Activated CD4-positive, alpha-beta memory T cell treated with anti-CD3 and anti-CD28 coated beads for 36 hours (primary cell): Measurements from ENCODE around the gene PDCD1LG2. TPM values are rescaled to one million over a fixed set of nuclear protein-coding genes. Genes with fewer than 3 reads are reported as not detected.
A peak's percentile ranks its signal among the peaks of the same experiment; 100 is the strongest.

Experiments
- CTCF ChIA-PET: fragments of 350-600 bp; sonication (Branson Sonifier 250); formaldehyde crosslinking; loops from one replicate; lab custom pipeline; 2021; ENCODE audit warnings: antibody characterized with exemption, inconsistent platforms; lab: Charles Lee
- POLR2A ChIA-PET: fragments of 350-600 bp; sonication (Branson Sonifier 250); formaldehyde crosslinking; loops from one replicate; lab custom pipeline; 2021; ENCODE audit warnings: antibody characterized with exemption; lab: Charles Lee
- DNase-seq: peaks from one replicate; pipeline ENCODE4 v3.0.0-alpha.2; 2020
- H3K27ac Mint-ChIP-seq: one replicate; pipeline ENCODE4 v1.8.0; 2021; ENCODE audit warnings: mixed read lengths
- H3K27me3 Mint-ChIP-seq: one replicate; pipeline ENCODE4 v1.8.0; 2021; ENCODE audit warnings: mixed read lengths
- H3K36me3 Mint-ChIP-seq: one replicate; pipeline ENCODE4 v1.8.0; 2021; ENCODE audit warnings: mixed read lengths
- H3K4me1 Mint-ChIP-seq: one replicate; pipeline ENCODE4 v1.8.0; 2021; ENCODE audit warnings: low read depth, mixed read lengths
- H3K4me3 Mint-ChIP-seq: one replicate; pipeline ENCODE4 v1.8.0; 2021; ENCODE audit warnings: mild to moderate bottlenecking, mixed read lengths
- H3K9me3 Mint-ChIP-seq: one replicate; pipeline ENCODE4 v1.8.0; 2021; ENCODE audit warnings: mixed read lengths
- intact Hi-C: fragments of 100-400 bp; cut with micrococcal nuclease; formaldehyde crosslinking; loops from one replicate; pipeline ENCODE4 v1.15.1; 2023
- total RNA-seq, 2 experiments: library from RNA; stranded (reverse); gene quantifications; one replicate each; pipeline ENCODE4 v1.2.3, GENCODE V29; 2021

Gene PDCD1LG2
- total RNA-seq, 2 experiments from 2014 or later = 0.73 to 0.83 TPM

GRCh38 chr9:5543875-5544702 is 33.8 kb downstream of the PDCD1LG2 start:
- no peaks in the 10 kb centered on the region for H3K36me3 Mint-ChIP-seq
- H3K4me1 Mint-ChIP-seq = peaks cover 22% of the 10 kb centered on the region
- intact Hi-C loops = loop anchor here (5.0 kb wide), 1 partner anchor 33 kb away; no protein-coding TSS in a partner anchor
- H3K9me3 Mint-ChIP-seq = no peaks in the 10 kb centered on the region
- ChIA-PET POLR2A (interaction anchor here (1.1 kb wide), 1 partner anchor 34 kb away, joined by 3 read pairs; no protein-coding TSS in a partner anchor), CTCF (interaction anchor here (1.4 to 1.7 kb wide), 2 partner anchors 46 to 94 kb away, joined by 3 to 4 read pairs; partner anchors contain the start of gene CD274)
- no peak overlapping the region for H3K4me3 Mint-ChIP-seq
- no peak for DNase-seq
- H3K27me3 Mint-ChIP-seq = no peaks in the 10 kb centered on the region
- no peak overlapping the region for H3K27ac Mint-ChIP-seq

- POLR2A ChIA-PET = no interaction called here
- Mint-ChIP-seq H3K9me3 (no peaks in the 10 kb centered on the region), H3K4me3 (no peak overlapping the region), H3K27ac (no peak overlapping the region), H3K4me1 (peaks cover 11% of the 10 kb centered on the region), H3K27me3 (no peaks in the 10 kb centered on the region), H3K36me3 (no peaks in the 10 kb centered on the region)
- no peak for DNase-seq
- intact Hi-C loops = no loop called here
- CTCF ChIA-PET = interaction anchor here (1.4 kb wide), 1 partner anchor 34 kb away, joined by 4 read pairs; no protein-coding TSS in a partner anchor
Observed at GRCh38 chr9:5549658-5550650, 39.6 kb downstream of the PDCD1LG2 start.

- POLR2A ChIA-PET = no interaction called here
- H3K4me1 Mint-ChIP-seq = peaks cover 8% of the 10 kb centered on the region
- no peak for DNase-seq
- intact Hi-C loops = no loop called here
- H3K9me3 Mint-ChIP-seq = no peaks in the 10 kb centered on the region
- no peak overlapping the region for H3K27ac Mint-ChIP-seq
- no peak overlapping the region for H3K4me3 Mint-ChIP-seq
- CTCF ChIA-PET = no interaction called here
- no peaks in the 10 kb centered on the region for H3K27me3 Mint-ChIP-seq
- H3K36me3 Mint-ChIP-seq = no peaks in the 10 kb centered on the region
Observed at GRCh38 chr9:5551368-5552150, 41.2 kb downstream of the PDCD1LG2 start.

GRCh38 chr9:5552301-5552700 is 42.0 kb downstream of the PDCD1LG2 start:
- H3K4me3 Mint-ChIP-seq = no peak overlapping the region
- no peak overlapping the region for H3K27ac Mint-ChIP-seq
- ChIA-PET POLR2A (no interaction called here), CTCF (no interaction called here)
- no peaks in the 10 kb centered on the region for H3K9me3 Mint-ChIP-seq
- H3K27me3 Mint-ChIP-seq = no peaks in the 10 kb centered on the region
- peaks cover 13% of the 10 kb centered on the region for H3K4me1 Mint-ChIP-seq
- no peak for DNase-seq
- intact Hi-C loops = no loop called here
- no peaks in the 10 kb centered on the region for H3K36me3 Mint-ChIP-seq

GRCh38 chr9:5553211-5553610 is 42.9 kb downstream of the PDCD1LG2 start:
- H3K4me1 Mint-ChIP-seq = peaks cover 22% of the 10 kb centered on the region
- intact Hi-C loops = no loop called here
- ChIA-PET CTCF (interaction anchor here (0.9 kb wide), 1 partner anchor 37 kb away, joined by 3 read pairs; no protein-coding TSS in a partner anchor), POLR2A (no interaction called here)
- no peak overlapping the region for H3K4me3 Mint-ChIP-seq
- DNase-seq = no peak
- no peaks in the 10 kb centered on the region for H3K9me3 Mint-ChIP-seq
- no peaks in the 10 kb centered on the region for H3K36me3 Mint-ChIP-seq
- H3K27ac Mint-ChIP-seq = no peak overlapping the region
- no peaks in the 10 kb centered on the region for H3K27me3 Mint-ChIP-seq

GRCh38 chr9:5554254-5554653 is 43.9 kb downstream of the PDCD1LG2 start:
- Mint-ChIP-seq H3K27ac (no peak overlapping the region), H3K27me3 (no peaks in the 10 kb centered on the region), H3K36me3 (no peaks in the 10 kb centered on the region), H3K4me1 (peaks cover 30% of the 10 kb centered on the region), H3K9me3 (no peaks in the 10 kb centered on the region), H3K4me3 (no peak overlapping the region)
- POLR2A ChIA-PET = no interaction called here
- CTCF ChIA-PET = interaction anchor here (0.5 to 1.1 kb wide), 2 partner anchors 33 to 318 kb away, joined by 3 to 4 read pairs; no protein-coding TSS in a partner anchor
- DNase-seq = no peak
- intact Hi-C loops = no loop called here

- no peaks in the 10 kb centered on the region for H3K27me3 Mint-ChIP-seq
- POLR2A ChIA-PET = no interaction called here
- peaks cover 40% of the 10 kb centered on the region for H3K4me1 Mint-ChIP-seq
- H3K9me3 Mint-ChIP-seq = no peaks in the 10 kb centered on the region
- H3K36me3 Mint-ChIP-seq = peaks cover 6% of the 10 kb centered on the region
- H3K27ac Mint-ChIP-seq = no peak overlapping the region
- intact Hi-C loops = no loop called here
- DNase-seq = no peak
- CTCF ChIA-PET = interaction anchor here (1.2 to 1.5 kb wide), 2 partner anchors 31 to 34 kb away, joined by 4 to 7 read pairs; no protein-coding TSS in a partner anchor
- no peak overlapping the region for H3K4me3 Mint-ChIP-seq
Observed at GRCh38 chr9:5556101-5556705, 45.9 kb downstream of the PDCD1LG2 start.

GRCh38 chr9:5557606-5558587 is 47.6 kb downstream of the PDCD1LG2 start:
- peak; percentile 65 for DNase-seq
- H3K4me3 Mint-ChIP-seq = no peak overlapping the region
- peak overlapping the region; percentile 24 for H3K27ac Mint-ChIP-seq
- ChIA-PET POLR2A (no interaction called here), CTCF (interaction anchor here (0.8 to 1.0 kb wide), 2 partner anchors 42 to 120 kb away, joined by 3 to 4 read pairs; partner anchors contain the start of gene PLGRKT)
- no peaks in the 10 kb centered on the region for H3K27me3 Mint-ChIP-seq
- intact Hi-C loops = loop anchor here (1.0 kb wide), 2 partner anchors 28 to 48 kb away; partner anchors contain the start of gene PDCD1LG2
- peaks cover 6% of the 10 kb centered on the region for H3K36me3 Mint-ChIP-seq
- peaks cover 6% of the 10 kb centered on the region for H3K9me3 Mint-ChIP-seq
- peaks cover 46% of the 10 kb centered on the region for H3K4me1 Mint-ChIP-seq

- peaks cover 51% of the 10 kb centered on the region for H3K4me1 Mint-ChIP-seq
- intact Hi-C loops = no loop called here
- ChIA-PET POLR2A (no interaction called here), CTCF (interaction anchor here (0.7 to 1.6 kb wide), 4 partner anchors 18 to 72 kb away, joined by 3 read pairs; no protein-coding TSS in a partner anchor)
- H3K9me3 Mint-ChIP-seq = peaks cover 6% of the 10 kb centered on the region
- no peaks in the 10 kb centered on the region for H3K27me3 Mint-ChIP-seq
- DNase-seq = no peak
- no peak overlapping the region for H3K27ac Mint-ChIP-seq
- H3K36me3 Mint-ChIP-seq = peaks cover 8% of the 10 kb centered on the region
- no peak overlapping the region for H3K4me3 Mint-ChIP-seq
Observed at GRCh38 chr9:5559659-5560058, 49.3 kb downstream of the PDCD1LG2 start.

- H3K36me3 Mint-ChIP-seq = peaks cover 9% of the 10 kb centered on the region
- H3K27me3 Mint-ChIP-seq = no peaks in the 10 kb centered on the region
- POLR2A ChIA-PET = no interaction called here
- intact Hi-C loops = no loop called here
- DNase-seq = no peak
- H3K4me3 Mint-ChIP-seq = no peak overlapping the region
- CTCF ChIA-PET = interaction anchor here (1.3 kb wide), 1 partner anchor 40 kb away, joined by 3 read pairs; no protein-coding TSS in a partner anchor
- H3K9me3 Mint-ChIP-seq = peaks cover 6% of the 10 kb centered on the region
- H3K4me1 Mint-ChIP-seq = peaks cover 51% of the 10 kb centered on the region
- H3K27ac Mint-ChIP-seq = no peak overlapping the region
Observed at GRCh38 chr9:5560443-5561100, 50.2 kb downstream of the PDCD1LG2 start.
